ENCODE results near the gene ODAD2.

- TF ChIP-seq CTCF (IDR thresholded peaks at IDR 0.05) (no peak), POLR2A (IDR thresholded peaks at IDR 0.05) (no peak)
Observed at GRCh38 chr10:27792216-27792615, 206.7 kb downstream of the ODAD2 start.

Data from esophagus squamous epithelium (tissue), 4 donors.